ENCODE measurements around the gene LRRC49. TPM values are rescaled to one million over a fixed set of nuclear protein-coding genes. Genes with fewer than 3 reads are reported as not detected.

Gene LRRC49
- total RNA-seq, 2 experiments from 2014 or later, result not detected

DNA sequence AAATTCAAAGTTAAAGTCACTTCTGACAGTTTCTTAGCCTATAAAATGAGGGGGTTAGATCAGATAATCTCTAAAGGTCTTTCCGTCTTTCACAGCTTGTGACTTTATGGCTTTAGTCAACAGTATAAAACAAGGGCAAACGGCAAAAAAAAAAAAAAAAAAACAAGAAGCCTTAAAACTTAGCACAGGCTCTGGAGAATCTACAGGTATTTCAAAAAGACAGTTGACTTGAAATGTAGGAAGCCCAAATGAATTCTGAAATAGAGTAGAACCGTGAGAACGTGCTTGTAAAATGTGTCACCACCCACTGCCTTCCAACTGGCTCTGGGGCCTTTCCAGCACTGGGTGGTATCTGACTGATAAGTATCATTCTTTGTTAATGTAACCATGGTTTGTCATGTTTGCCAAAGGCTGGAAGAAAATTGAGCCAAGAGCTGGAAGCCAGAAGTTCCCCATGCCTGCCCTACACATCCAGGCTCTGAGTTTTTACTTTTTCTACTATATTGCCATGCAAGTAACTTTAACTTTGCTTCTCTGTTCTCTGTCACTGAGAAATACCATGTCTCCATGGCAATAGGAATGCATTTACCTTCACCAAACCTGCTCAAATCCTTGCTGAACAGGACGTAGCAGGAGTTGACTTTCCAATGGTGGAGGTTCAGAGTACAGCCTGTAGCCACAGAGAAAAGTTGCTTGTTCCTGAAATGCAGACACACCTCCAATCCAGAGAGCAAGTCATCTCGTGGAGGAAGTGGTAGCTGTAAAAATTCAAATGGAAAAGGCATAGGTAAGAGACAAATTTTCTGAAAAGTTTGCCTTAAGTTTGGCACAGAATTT, 186.8 kb downstream of the LRRC49 start:
- DNase-seq, result no peak
- ChIA-PET CTCF (no interaction called here), POLR2A (no interaction called here)
- Mint-ChIP-seq H3K4me3 (no peak overlapping the region), H3K4me1 (ENCODE audit: low read depth) (no peaks in the 10 kb centered on the region), H3K27ac (no peak overlapping the region), H3K9me3 (ENCODE audit: insufficient read depth) (no peaks in the 10 kb centered on the region), H3K36me3 (ENCODE audit: low read depth) (no peaks in the 10 kb centered on the region), H3K27me3 (ENCODE audit: low read depth) (peaks cover 3% of the 10 kb centered on the region)
- no peak for ATAC-seq

DNA sequence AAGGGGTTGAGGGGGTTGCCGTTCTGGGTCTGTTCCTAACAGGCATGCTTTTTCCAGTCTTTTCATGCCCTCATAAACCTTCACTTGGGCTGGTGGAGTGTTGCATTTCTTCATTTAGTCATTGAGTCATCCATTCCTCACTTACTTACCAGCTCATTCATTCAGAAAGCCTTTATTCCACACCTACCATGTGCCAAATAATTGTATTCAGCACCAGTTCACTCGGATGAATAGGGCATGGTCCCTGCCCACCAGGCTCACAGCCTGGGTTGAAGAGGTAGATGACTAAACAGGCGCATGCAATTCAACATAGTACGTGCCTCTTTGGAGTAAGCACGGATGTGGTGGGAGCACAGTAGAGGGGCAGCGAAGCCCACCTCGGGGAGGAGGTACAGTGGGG, 187.5 kb downstream of the LRRC49 start:
- no peak overlapping the region for H3K27ac Mint-ChIP-seq
- no peak overlapping the region for H3K4me3 Mint-ChIP-seq
- ChIA-PET POLR2A (no interaction called here), CTCF (no interaction called here)
- H3K27me3 Mint-ChIP-seq (ENCODE audit: low read depth), result peaks cover 3% of the 10 kb centered on the region
- no peak for ATAC-seq
- no peaks in the 10 kb centered on the region for H3K9me3 Mint-ChIP-seq (ENCODE audit: insufficient read depth)
- no peaks in the 10 kb centered on the region for H3K36me3 Mint-ChIP-seq (ENCODE audit: low read depth)
- DNase-seq, result no peak
- H3K4me1 Mint-ChIP-seq (ENCODE audit: low read depth), result no peaks in the 10 kb centered on the region

DNA sequence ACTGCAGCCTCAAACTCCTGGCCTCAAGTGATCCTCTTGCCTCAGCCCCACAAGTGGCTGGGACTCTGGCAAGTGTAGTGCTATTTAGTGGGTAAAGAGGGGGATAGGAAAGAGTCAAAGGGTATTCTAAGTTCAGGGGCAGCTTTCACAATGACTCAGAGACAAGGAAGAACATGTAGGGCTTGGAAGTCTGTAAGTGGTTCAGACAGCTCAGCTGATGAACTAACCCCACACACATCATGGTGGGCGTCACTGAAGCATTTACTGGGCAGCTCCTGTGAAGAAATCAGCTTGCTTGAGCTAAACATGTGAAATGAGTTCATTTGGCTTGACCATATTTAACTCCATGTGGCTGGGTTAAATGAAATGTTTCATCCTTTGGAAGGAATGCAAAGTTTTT, 188.1 kb downstream of the LRRC49 start:
- POLR2A ChIA-PET, result no interaction called here

DNA sequence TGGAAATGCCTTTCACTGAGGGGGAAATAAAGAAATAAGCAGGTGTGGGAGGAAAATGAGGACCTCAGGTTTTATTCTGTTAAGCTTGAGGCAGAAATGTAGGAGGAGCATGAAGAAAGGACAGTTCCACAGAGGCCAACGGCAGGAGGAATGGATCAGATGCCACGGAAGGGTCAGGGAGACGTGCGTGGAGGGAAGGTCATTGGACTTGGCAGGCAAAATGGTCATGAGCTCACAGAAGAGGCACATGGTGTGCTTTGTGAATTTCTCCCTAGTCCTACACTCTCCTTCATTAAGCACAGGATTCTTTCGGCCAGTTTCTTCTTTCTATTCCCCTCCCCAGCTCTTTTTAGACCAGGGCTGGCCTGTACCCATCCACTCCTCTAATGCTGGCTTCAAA, 190.2 kb downstream of the LRRC49 start:
- ATAC-seq (no peak), DNase-seq (no peak)
- Mint-ChIP-seq H3K27me3 (ENCODE audit: low read depth) (no peaks in the 10 kb centered on the region), H3K4me1 (ENCODE audit: low read depth) (no peaks in the 10 kb centered on the region), H3K4me3 (no peak overlapping the region), H3K9me3 (ENCODE audit: insufficient read depth) (no peaks in the 10 kb centered on the region), H3K27ac (no peak overlapping the region), H3K36me3 (ENCODE audit: low read depth) (no peaks in the 10 kb centered on the region)
- ChIA-PET POLR2A (no interaction called here), CTCF (no interaction called here)

More for the DNA sequence above, 188.1 kb downstream of the LRRC49 start:
- Mint-ChIP-seq H3K27ac (no peak overlapping the region), H3K4me1 (ENCODE audit: low read depth) (no peaks in the 10 kb centered on the region), H3K9me3 (ENCODE audit: insufficient read depth) (no peaks in the 10 kb centered on the region), H3K4me3 (no peak overlapping the region), H3K36me3 (ENCODE audit: low read depth) (no peaks in the 10 kb centered on the region), H3K27me3 (ENCODE audit: low read depth) (peaks cover 3% of the 10 kb centered on the region)
- ATAC-seq, result no peak
- CTCF ChIA-PET, result no interaction called here
- no peak for DNase-seq

DNA sequence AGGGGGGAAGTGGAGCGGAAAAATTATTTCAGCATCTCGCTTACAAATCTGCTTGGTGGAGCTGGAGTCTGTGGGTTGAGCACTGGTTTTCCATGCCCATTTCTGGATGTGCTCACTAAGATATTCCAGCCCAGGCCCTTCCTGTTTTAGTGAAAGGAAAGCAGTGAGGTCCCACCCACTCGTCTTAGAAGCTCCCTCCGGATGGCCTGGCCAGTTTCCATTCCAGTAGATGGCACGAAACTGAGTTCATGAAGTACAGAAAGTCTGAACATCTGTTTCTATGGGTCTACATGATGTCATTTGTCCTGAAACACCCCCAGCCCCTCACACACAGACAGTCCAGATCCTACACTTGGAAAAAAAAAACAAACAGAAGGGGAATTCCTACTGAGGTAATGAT, 190.7 kb downstream of the LRRC49 start:
- no peak for DNase-seq
- no peaks in the 10 kb centered on the region for H3K27me3 Mint-ChIP-seq (ENCODE audit: low read depth)
- no peaks in the 10 kb centered on the region for H3K4me1 Mint-ChIP-seq (ENCODE audit: low read depth)
- no peaks in the 10 kb centered on the region for H3K36me3 Mint-ChIP-seq (ENCODE audit: low read depth)
- no peaks in the 10 kb centered on the region for H3K9me3 Mint-ChIP-seq (ENCODE audit: insufficient read depth)
- POLR2A ChIA-PET, result no interaction called here
- CTCF ChIA-PET, result no interaction called here
- H3K4me3 Mint-ChIP-seq, result no peak overlapping the region
- H3K27ac Mint-ChIP-seq, result no peak overlapping the region
- ATAC-seq, result no peak

DNA sequence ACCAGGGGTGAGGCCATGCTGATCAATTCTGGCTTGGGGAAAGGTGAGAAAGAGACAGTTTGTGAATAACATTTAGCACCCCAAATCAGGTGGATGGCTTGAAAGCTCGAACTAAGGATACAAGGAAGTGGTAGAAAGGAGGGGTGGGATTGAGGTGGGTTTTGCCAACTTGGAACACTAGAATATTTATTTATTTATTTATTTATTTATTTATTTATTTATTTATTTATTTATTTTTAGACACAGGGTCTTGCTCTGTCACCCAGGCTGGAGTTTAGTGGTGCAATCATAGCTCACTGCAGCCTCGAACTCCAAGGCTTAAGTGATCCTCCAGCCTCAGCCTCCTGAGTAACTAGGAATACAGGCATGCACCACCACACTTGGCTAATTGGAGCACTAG, 191.6 kb downstream of the LRRC49 start:
- Mint-ChIP-seq H3K9me3 (ENCODE audit: insufficient read depth) (no peaks in the 10 kb centered on the region), H3K4me3 (no peak overlapping the region), H3K27me3 (ENCODE audit: low read depth) (no peaks in the 10 kb centered on the region), H3K27ac (no peak overlapping the region), H3K4me1 (ENCODE audit: low read depth) (no peaks in the 10 kb centered on the region), H3K36me3 (ENCODE audit: low read depth) (no peaks in the 10 kb centered on the region)
- ChIA-PET POLR2A (no interaction called here), CTCF (no interaction called here)
- DNase-seq, result no peak
- ATAC-seq, result no peak

DNA sequence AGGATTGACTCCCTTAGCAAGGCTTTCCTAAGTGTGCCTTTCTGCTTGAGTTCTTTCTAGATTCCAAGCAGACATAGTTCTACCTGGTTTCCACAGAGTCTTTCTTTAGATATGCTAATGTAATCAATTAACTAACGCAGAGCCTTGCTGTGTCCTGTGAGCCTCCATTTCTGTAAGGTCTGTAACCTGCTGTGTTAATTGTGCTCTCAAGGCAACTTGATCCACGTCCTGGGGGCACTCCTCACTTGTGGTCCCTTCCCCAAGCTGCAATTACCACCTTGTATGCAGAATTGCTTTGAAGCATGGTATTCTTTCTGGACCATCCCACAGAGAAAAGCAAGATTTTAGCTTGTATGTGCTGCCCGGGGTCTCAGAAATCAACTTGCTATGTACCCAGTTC, 193.2 kb downstream of the LRRC49 start:
- Mint-ChIP-seq H3K27ac (no peak overlapping the region), H3K36me3 (ENCODE audit: low read depth) (no peaks in the 10 kb centered on the region), H3K4me3 (no peak overlapping the region), H3K4me1 (ENCODE audit: low read depth) (no peaks in the 10 kb centered on the region), H3K27me3 (ENCODE audit: low read depth) (no peaks in the 10 kb centered on the region), H3K9me3 (ENCODE audit: insufficient read depth) (no peaks in the 10 kb centered on the region)
- DNase-seq (no peak), ATAC-seq (no peak)
- POLR2A ChIA-PET, result interaction anchor here (0.8 kb wide), 1 partner anchor 1452 kb away, joined by 3 read pairs; no protein-coding TSS in a partner anchor
- CTCF ChIA-PET, result no interaction called here

DNA sequence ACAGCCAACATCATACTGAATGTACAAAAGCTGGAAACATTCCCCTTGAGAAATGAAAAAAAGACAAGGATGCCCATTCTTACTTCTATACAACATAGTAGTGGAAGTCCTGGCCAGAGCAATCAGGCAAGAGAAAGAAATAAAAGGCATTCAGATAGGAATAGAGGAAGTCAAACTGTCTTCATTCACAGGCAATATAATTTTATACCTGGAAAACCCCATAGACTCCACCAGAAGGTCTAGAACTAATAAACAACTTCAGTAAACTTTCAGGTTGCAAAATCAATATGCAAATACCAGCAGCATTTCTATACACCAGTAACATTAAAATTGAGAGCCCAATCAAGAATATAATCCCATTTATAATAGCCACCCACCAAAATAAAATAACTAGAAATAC, 195.5 kb downstream of the LRRC49 start:
- ChIA-PET CTCF (no interaction called here), POLR2A (no interaction called here)
- no peak for ATAC-seq
- Mint-ChIP-seq H3K36me3 (ENCODE audit: low read depth) (no peaks in the 10 kb centered on the region), H3K9me3 (ENCODE audit: insufficient read depth) (no peaks in the 10 kb centered on the region), H3K27me3 (ENCODE audit: low read depth) (no peaks in the 10 kb centered on the region), H3K4me3 (no peak overlapping the region), H3K27ac (no peak overlapping the region), H3K4me1 (ENCODE audit: low read depth) (no peaks in the 10 kb centered on the region)
- DNase-seq, result no peak

DNA sequence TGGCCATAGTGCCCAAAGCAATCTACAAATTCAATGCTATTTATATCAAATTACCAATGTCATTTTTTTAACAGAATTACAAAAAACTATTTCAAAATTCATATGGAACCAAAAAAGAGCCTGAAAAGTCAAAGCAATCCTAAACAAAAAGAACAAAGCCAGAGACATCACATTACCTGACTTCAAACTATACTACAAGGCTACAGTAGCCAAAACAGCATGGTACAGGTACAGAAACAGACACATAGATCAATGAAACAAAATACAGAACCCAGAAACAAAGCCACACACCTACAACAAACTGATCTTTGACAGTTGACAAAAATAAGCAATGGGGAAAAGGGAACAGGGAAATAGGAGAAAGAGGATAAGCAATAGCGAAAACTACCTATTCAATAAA, 196.1 kb downstream of the LRRC49 start:
- Mint-ChIP-seq H3K36me3 (ENCODE audit: low read depth) (no peaks in the 10 kb centered on the region), H3K27ac (no peak overlapping the region), H3K9me3 (ENCODE audit: insufficient read depth) (no peaks in the 10 kb centered on the region), H3K27me3 (ENCODE audit: low read depth) (no peaks in the 10 kb centered on the region), H3K4me3 (no peak overlapping the region), H3K4me1 (ENCODE audit: low read depth) (no peaks in the 10 kb centered on the region)
- ChIA-PET CTCF (no interaction called here), POLR2A (no interaction called here)
- no peak for DNase-seq
- no peak for ATAC-seq

DNA sequence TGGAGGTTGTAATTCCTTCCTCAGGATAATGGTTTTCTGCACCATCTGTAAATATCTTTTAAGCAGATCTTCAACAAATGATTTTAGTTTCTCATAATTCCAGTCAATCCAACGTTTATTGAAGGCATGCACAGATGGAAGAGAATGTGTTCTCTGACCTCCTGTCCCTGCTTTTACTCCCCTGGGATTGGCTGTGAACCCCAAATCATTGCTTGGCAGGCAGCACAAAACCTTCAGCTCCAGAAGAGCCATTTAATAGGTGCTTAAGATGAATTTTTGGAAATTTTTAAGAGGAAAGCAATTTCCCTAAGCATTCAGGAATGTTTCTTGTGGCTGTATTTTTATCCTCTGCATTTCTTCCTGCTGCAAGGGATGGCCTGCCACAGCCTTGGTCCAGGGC, 197.2 kb downstream of the LRRC49 start:
- H3K4me1 Mint-ChIP-seq (ENCODE audit: low read depth), result no peaks in the 10 kb centered on the region
- H3K4me3 Mint-ChIP-seq, result no peak overlapping the region
- no peaks in the 10 kb centered on the region for H3K36me3 Mint-ChIP-seq (ENCODE audit: low read depth)
- H3K27me3 Mint-ChIP-seq (ENCODE audit: low read depth), result no peaks in the 10 kb centered on the region
- no peaks in the 10 kb centered on the region for H3K9me3 Mint-ChIP-seq (ENCODE audit: insufficient read depth)
- DNase-seq (no peak), ATAC-seq (no peak)
- POLR2A ChIA-PET, result no interaction called here
- CTCF ChIA-PET, result no interaction called here
- no peak overlapping the region for H3K27ac Mint-ChIP-seq

DNA sequence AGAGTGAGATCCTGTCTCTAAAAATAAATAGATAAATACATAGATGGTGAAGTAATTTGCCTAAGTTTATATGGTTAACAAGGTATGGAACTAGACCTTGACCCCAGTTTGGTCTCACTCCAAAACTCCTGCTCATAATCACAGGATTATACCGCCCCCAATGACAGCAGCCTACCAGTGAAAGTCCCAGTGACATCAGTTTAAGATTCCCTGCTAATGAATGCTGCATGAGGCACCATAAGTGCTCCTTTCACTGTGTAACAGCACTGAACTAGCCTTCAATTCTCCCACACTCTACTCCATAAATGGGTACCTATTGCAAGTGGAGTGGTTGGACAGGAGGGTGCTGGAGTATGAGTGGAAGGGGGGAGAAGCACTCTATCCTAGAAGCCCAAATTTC, 199.0 kb downstream of the LRRC49 start:
- Mint-ChIP-seq H3K4me1 (ENCODE audit: low read depth) (no peaks in the 10 kb centered on the region), H3K9me3 (ENCODE audit: insufficient read depth) (no peaks in the 10 kb centered on the region), H3K36me3 (ENCODE audit: low read depth) (no peaks in the 10 kb centered on the region), H3K4me3 (no peak overlapping the region), H3K27me3 (ENCODE audit: low read depth) (no peaks in the 10 kb centered on the region), H3K27ac (no peak overlapping the region)
- DNase-seq (no peak), ATAC-seq (no peak)
- ChIA-PET POLR2A (no interaction called here), CTCF (no interaction called here)

DNA sequence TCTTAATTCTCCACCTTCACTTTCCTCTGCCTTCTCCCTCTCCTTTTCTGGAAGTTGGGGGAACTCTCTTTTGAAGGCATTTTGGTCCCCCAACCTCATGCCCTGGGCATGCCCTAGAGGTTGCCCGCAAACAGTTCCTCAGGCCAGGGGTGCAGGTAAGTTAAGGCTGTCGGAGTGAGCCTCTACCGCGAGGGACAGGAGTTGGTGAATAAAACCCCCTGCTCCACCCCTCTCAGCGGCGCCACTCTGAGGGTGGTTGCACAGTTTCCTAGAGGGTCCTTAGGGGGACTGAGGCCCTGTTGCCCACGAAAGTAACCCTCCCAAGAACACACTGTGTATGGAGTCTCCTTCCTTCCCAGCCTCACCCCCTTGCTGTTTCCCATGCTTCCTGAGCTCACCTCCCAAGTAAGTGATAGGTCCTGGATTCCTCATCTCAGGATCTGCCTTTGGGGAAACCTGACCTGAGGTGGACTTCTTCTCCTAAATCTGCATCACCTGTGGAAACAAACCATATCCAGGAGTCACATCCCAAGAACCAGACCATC, 199.5 kb downstream of the LRRC49 start:
- H3K4me1 Mint-ChIP-seq (ENCODE audit: low read depth), result no peaks in the 10 kb centered on the region

More for the DNA sequence above, 199.5 kb downstream of the LRRC49 start:
- DNase-seq, result no peak
- ChIA-PET POLR2A (no interaction called here), CTCF (no interaction called here)
- Mint-ChIP-seq H3K9me3 (ENCODE audit: insufficient read depth) (no peaks in the 10 kb centered on the region), H3K27me3 (ENCODE audit: low read depth) (no peaks in the 10 kb centered on the region), H3K36me3 (ENCODE audit: low read depth) (no peaks in the 10 kb centered on the region), H3K4me3 (no peak overlapping the region), H3K27ac (no peak overlapping the region)
- no peak for ATAC-seq
